Activated B cell treated with CpG ODN at 0.5 μM for 24 hours (primary cell): Measurements from ENCODE around the gene HS6ST3. TPM values are rescaled to one million over a fixed set of nuclear protein-coding genes. Genes with fewer than 3 reads are reported as not detected.

ENCODE experiments used
- ATAC-seq: fragments of 200-7000 bp; cut with Tn5 transposase; one replicate; pipeline ENCODE4 v1.10.0; 2021; ENCODE audit warnings: low read depth, mild to moderate bottlenecking, moderate library complexity
- CTCF ChIA-PET: fragments of 350-600 bp; sonication (Branson Sonifier 250); formaldehyde crosslinking; loops from one replicate; lab custom pipeline; 2021; ENCODE audit warnings: antibody characterized with exemption; lab: Charles Lee
- POLR2A ChIA-PET: fragments of 350-600 bp; sonication (Branson Sonifier 250); formaldehyde crosslinking; loops from one replicate; lab custom pipeline; 2021; ENCODE audit warnings: antibody characterized with exemption; lab: Charles Lee
- DNase-seq: peaks from one replicate; pipeline ENCODE4 v3.0.0; 2022
- H3K27ac Mint-ChIP-seq: one replicate; pipeline ENCODE4 v1.8.0; 2020; ENCODE audit warnings: mixed read lengths
- H3K27me3 Mint-ChIP-seq: one replicate; pipeline ENCODE4 v1.8.0; 2021; ENCODE audit warnings: mixed read lengths
- H3K36me3 Mint-ChIP-seq: one replicate; pipeline ENCODE4 v1.8.0; 2021; ENCODE audit warnings: low read depth, mixed read lengths
- H3K4me1 Mint-ChIP-seq: one replicate; pipeline ENCODE4 v1.8.0; 2021; ENCODE audit warnings: mixed read lengths
- H3K4me3 Mint-ChIP-seq: one replicate; pipeline ENCODE4 v1.8.0; 2020; ENCODE audit warnings: mild to moderate bottlenecking, mixed read lengths
- H3K9me3 Mint-ChIP-seq: one replicate; pipeline ENCODE4 v1.8.0; 2020; ENCODE audit warnings: mixed read lengths
- intact Hi-C: fragments of 100-400 bp; cut with micrococcal nuclease; formaldehyde crosslinking; loops from one replicate; pipeline ENCODE4 v1.15.1; 2024
- total RNA-seq: library from RNA; stranded (reverse); gene quantifications from 2 replicates; pipeline ENCODE4 v1.2.3, GENCODE V29; 2022
- TF ChIP-seq, protein P1 (sequence below): fragments of 200-600 bp; IDR thresholded peaks from one replicate; pipeline ENCODE4 v1.8.0; 2022; ENCODE audit warnings: antibody characterized with exemption, mild to moderate bottlenecking

HS6ST3 gene
- total RNA-seq, 1 donor from 2014 or later = not detected

DNA sequence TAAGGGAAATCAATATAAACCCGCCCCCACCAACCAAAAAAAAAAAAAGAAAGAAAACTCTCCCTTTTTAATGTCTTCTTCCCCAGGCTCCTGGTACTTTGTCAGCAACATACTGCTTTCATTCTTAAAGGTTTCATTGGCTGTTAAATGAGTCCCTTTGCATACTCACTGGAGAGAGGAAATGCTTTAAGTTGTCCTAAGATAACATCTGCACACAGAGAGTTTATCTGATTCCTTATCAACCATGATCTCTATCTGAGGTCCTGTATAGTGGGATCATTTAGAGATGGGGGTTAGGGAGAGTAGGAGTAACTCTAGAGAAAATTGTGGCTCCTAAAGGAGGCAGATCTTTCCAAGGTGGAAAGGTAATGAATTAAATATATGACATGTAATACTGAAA is 747.9 kb downstream of the HS6ST3 start:
- H3K4me3 Mint-ChIP-seq = no peak overlapping the region
- H3K4me1 Mint-ChIP-seq = no peaks in the 10 kb centered on the region
- intact Hi-C loops = no loop called here
- TF ChIP-seq, protein P1, sequence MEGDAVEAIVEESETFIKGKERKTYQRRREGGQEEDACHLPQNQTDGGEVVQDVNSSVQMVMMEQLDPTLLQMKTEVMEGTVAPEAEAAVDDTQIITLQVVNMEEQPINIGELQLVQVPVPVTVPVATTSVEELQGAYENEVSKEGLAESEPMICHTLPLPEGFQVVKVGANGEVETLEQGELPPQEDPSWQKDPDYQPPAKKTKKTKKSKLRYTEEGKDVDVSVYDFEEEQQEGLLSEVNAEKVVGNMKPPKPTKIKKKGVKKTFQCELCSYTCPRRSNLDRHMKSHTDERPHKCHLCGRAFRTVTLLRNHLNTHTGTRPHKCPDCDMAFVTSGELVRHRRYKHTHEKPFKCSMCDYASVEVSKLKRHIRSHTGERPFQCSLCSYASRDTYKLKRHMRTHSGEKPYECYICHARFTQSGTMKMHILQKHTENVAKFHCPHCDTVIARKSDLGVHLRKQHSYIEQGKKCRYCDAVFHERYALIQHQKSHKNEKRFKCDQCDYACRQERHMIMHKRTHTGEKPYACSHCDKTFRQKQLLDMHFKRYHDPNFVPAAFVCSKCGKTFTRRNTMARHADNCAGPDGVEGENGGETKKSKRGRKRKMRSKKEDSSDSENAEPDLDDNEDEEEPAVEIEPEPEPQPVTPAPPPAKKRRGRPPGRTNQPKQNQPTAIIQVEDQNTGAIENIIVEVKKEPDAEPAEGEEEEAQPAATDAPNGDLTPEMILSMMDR = no peak
- H3K9me3 Mint-ChIP-seq = peaks cover 4% of the 10 kb centered on the region
- POLR2A ChIA-PET = no interaction called here
- H3K27me3 Mint-ChIP-seq = no peaks in the 10 kb centered on the region
- no peak overlapping the region for H3K27ac Mint-ChIP-seq
- ATAC-seq (no peak), DNase-seq (no peak)
- CTCF ChIA-PET = no interaction called here
- H3K36me3 Mint-ChIP-seq = no peaks in the 10 kb centered on the region

DNA sequence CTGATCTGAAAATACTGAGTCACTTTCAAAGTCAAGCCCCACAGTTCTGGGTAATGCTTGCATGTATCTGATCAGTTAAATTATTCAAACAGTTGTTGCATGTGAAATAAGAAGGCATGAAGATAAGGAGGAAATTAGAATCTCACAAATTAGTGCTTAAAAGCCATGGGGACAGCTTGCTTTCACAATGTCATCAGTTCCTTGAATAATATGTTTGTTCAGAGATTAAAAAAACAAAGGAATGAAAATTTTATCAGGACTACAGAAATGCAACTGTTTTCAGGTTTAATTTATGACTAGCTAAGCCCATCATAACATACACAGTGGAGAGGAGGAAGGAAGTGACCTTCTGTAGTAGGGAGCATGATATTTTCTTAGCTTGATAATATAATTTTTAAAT is 754.3 kb downstream of the HS6ST3 start:
- Mint-ChIP-seq H3K9me3 (no peaks in the 10 kb centered on the region), H3K27me3 (no peaks in the 10 kb centered on the region), H3K27ac (no peak overlapping the region), H3K36me3 (no peaks in the 10 kb centered on the region), H3K4me1 (no peaks in the 10 kb centered on the region), H3K4me3 (no peak overlapping the region)
- DNase-seq (no peak), ATAC-seq (no peak)
- intact Hi-C loops = no loop called here
- POLR2A ChIA-PET = no interaction called here
- TF ChIP-seq, protein P1 = no peak
- CTCF ChIA-PET = no interaction called here

DNA sequence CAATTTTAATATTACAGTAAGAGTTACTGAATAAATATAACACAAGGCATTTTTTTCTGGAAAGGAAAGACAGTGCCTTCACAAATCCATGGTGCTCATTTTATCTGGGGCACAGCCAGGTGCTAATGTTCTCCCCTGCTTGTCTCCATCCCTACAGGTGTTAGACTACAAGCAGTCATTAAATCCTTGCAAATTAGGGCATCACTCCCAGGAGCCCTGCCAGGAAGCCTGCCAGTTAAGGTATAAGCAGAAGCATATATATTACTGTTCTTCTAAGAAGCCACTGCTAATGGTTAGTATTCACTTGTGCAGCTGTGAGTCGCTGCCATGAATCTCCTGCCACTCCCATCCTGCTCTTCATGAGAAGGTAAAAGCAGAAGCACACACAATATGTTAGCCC is 754.7 kb downstream of the HS6ST3 start:
- POLR2A ChIA-PET = no interaction called here
- TF ChIP-seq, protein P1 = no peak
- no peaks in the 10 kb centered on the region for H3K9me3 Mint-ChIP-seq
- H3K4me3 Mint-ChIP-seq = no peak overlapping the region
- ATAC-seq = no peak
- H3K27me3 Mint-ChIP-seq = no peaks in the 10 kb centered on the region
- no peak overlapping the region for H3K27ac Mint-ChIP-seq
- DNase-seq = no peak
- no peaks in the 10 kb centered on the region for H3K4me1 Mint-ChIP-seq
- intact Hi-C loops = no loop called here
- no peaks in the 10 kb centered on the region for H3K36me3 Mint-ChIP-seq
- CTCF ChIA-PET = no interaction called here

DNA sequence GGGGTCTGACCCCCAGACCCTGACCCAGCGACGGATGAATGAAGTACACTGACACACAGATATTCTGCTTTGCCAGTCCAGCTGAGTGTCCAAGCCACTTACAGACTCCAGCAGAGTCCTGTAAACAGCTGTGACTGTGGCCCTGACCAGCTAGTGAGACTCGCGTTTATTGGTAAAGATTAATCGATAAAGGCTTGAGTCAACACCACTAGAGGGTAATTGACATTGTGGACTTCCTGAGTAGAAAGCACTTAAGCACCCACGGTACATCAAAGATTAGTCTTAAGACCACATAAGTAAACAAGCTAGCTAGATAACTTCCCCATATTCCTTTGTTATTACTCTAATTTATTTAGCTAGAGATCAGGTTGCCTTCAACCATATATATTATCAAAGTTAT is 758.4 kb downstream of the HS6ST3 start:
- ChIA-PET POLR2A (no interaction called here), CTCF (no interaction called here)
- TF ChIP-seq, protein P1 = no peak
- Mint-ChIP-seq H3K9me3 (no peaks in the 10 kb centered on the region), H3K27me3 (no peaks in the 10 kb centered on the region), H3K4me1 (no peaks in the 10 kb centered on the region), H3K27ac (no peak overlapping the region), H3K36me3 (no peaks in the 10 kb centered on the region), H3K4me3 (no peak overlapping the region)
- intact Hi-C loops = no loop called here
- ATAC-seq (no peak), DNase-seq (no peak)

DNA sequence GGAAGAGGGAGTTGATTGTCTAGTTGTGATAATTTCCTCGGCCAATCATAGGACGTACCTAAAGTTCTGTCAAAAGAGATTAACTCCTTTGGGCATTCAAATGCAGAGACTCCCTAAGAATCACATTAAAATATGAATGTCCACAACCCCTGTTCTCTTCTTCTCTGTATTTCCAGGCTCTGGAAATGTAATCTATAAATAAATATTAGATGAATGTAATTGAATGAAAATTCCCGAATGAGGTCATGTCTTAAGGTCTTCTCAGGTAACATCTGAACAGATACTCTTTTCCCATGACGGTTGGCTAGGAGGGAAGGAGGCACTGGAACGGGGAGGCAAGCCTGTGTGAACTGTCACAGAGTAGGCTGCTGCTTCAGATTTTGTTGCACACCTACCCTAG is 759.2 kb downstream of the HS6ST3 start:
- TF ChIP-seq, protein P1 = no peak
- Mint-ChIP-seq H3K27me3 (no peaks in the 10 kb centered on the region), H3K4me3 (no peak overlapping the region), H3K4me1 (no peaks in the 10 kb centered on the region), H3K27ac (no peak overlapping the region), H3K9me3 (no peaks in the 10 kb centered on the region), H3K36me3 (no peaks in the 10 kb centered on the region)
- ChIA-PET POLR2A (no interaction called here), CTCF (no interaction called here)
- intact Hi-C loops = no loop called here
- no peak for DNase-seq
- ATAC-seq = no peak
